Skeletal muscle tissue (tissue), 4 donors: ENCODE results near the gene TRAPPC12. TPM values are rescaled to one million over a fixed set of nuclear protein-coding genes. Genes with fewer than 3 reads are reported as not detected.
A peak's percentile ranks its signal among the peaks of the same experiment; 100 is the strongest.

Experiments used
- H3K27ac ChIP-seq: one replicate; pipeline ENCODE4 v1.7.0; 2013; ENCODE audit warnings: mild to moderate bottlenecking, low read depth, low read length, inconsistent platforms
- H3K27me3 ChIP-seq, 3 donors: one replicate each; pipeline ENCODE4 v1.7.0; 2013; ENCODE audit warnings: low read length in 3 of 3; ENCODE audit not compliant: control insufficient read depth in 3 of 3, insufficient read depth in 3 of 3
- H3K36me3 ChIP-seq, 3 donors: one replicate each; pipeline ENCODE4 v1.7.0; 2013; ENCODE audit warnings: low read length in 3 of 3; ENCODE audit not compliant: control insufficient read depth in 3 of 3, insufficient read depth in 3 of 3
- H3K4me1 ChIP-seq, 3 donors: one replicate each; pipeline ENCODE4 v1.7.0; 2013; ENCODE audit warnings: low read length in 3 of 3, mild to moderate bottlenecking in 3 of 3; ENCODE audit not compliant: control insufficient read depth in 3 of 3, insufficient read depth in 3 of 3
- H3K4me3 ChIP-seq, 3 donors: one replicate each; pipeline ENCODE4 v1.7.0; 2013; ENCODE audit warnings: low read length in 3 of 3
- H3K9ac ChIP-seq, 3 donors: one replicate each; pipeline ENCODE4 v1.7.0; 2013; ENCODE audit warnings: low read length in 3 of 3, mild to moderate bottlenecking in 3 of 3, moderate library complexity in 2 of 3, low read depth in 1 of 3
- H3K9me3 ChIP-seq, 3 donors: one replicate each; pipeline ENCODE4 v1.7.0; 2013; ENCODE audit warnings: low read length in 3 of 3; ENCODE audit not compliant: control insufficient read depth in 3 of 3
- total RNA-seq: library from RNA; depleted of rRNA; stranded (reverse); fragments of >200 nt; gene quantifications from one replicate; pipeline ENCODE4 v1.2.3, GENCODE V29; 2014
- donor health status: Osteomylitis.

TRAPPC12 gene
- total RNA-seq, 1 donor from 2014 or later: 50.6 TPM

GRCh38 chr2:3519255-3520205 is 140.0 kb downstream of the TRAPPC12 start, which contains the start of gene ADI1:
ADI1 (minus strand) TSS chr2:3519531; CDS start chr2:3519487, 44 bp downstream.
- peak within 1 kb of the TSS; percentile 90 to 96 (median 94) for H3K9ac ChIP-seq
- H3K36me3 ChIP-seq: no peaks in the 10 kb centered on the region
- peak within 1 kb of the TSS; percentile 89 to 94 (median 90) for H3K4me3 ChIP-seq
- peaks cover 23 to 35% (median 31%) of the 10 kb centered on the region in 3 donors for H3K4me1 ChIP-seq
- peak within 1 kb of the TSS; percentile 93 for H3K27ac ChIP-seq
- H3K27me3 ChIP-seq: no peaks in the 10 kb centered on the region
- H3K9me3 ChIP-seq: no peaks in the 10 kb centered on the region

GRCh38 chr2:3520591-3520990 is 141.1 kb downstream of the TRAPPC12 start:
- Histone ChIP-seq H3K4me3 (peak overlapping the region; percentile 8 to 90 (median 80)), H3K9me3 (no peaks in the 10 kb centered on the region), H3K9ac (peak overlapping the region in 1 of 3 donors; percentile 3), H3K36me3 (no peaks in the 10 kb centered on the region), H3K27me3 (no peaks in the 10 kb centered on the region), H3K27ac (no peak overlapping the region), H3K4me1 (peaks cover 31 to 46% (median 35%) of the 10 kb centered on the region in 3 donors)

- no peak overlapping the region for H3K4me3 ChIP-seq
- H3K9me3 ChIP-seq: no peaks in the 10 kb centered on the region
- H3K36me3 ChIP-seq: no peaks in the 10 kb centered on the region
- H3K27me3 ChIP-seq: no peaks in the 10 kb centered on the region
- H3K27ac ChIP-seq: no peak overlapping the region
- H3K4me1 ChIP-seq: peaks cover 29 to 42% (median 29%) of the 10 kb centered on the region in 3 donors
- H3K9ac ChIP-seq: no peak overlapping the region
These were observed 143.5 kb downstream of the TRAPPC12 start for GRCh38 chr2:3522961-3523421.

GRCh38 chr2:3523551-3524041 is 144.1 kb downstream of the TRAPPC12 start:
- H3K36me3 ChIP-seq: no peaks in the 10 kb centered on the region
- no peak overlapping the region for H3K27ac ChIP-seq
- no peaks in the 10 kb centered on the region for H3K9me3 ChIP-seq
- H3K9ac ChIP-seq: no peak overlapping the region
- H3K4me1 ChIP-seq: peaks cover 26 to 42% (median 27%) of the 10 kb centered on the region in 3 donors
- H3K27me3 ChIP-seq: no peaks in the 10 kb centered on the region
- no peak overlapping the region for H3K4me3 ChIP-seq

- Histone ChIP-seq H3K4me1 (peaks cover 7 to 18% (median 11%) of the 10 kb centered on the region in 3 donors), H3K9me3 (no peaks in the 10 kb centered on the region)
These were observed 147.4 kb downstream of the TRAPPC12 start for GRCh38 chr2:3526871-3527270.

GRCh38 chr2:3527886-3528785 is 148.6 kb downstream of the TRAPPC12 start:
- Histone ChIP-seq H3K27ac (no peak overlapping the region), H3K36me3 (peaks cover 0 to 7% (median 5%) of the 10 kb centered on the region in 3 donors), H3K9me3 (no peaks in the 10 kb centered on the region), H3K4me3 (no peak overlapping the region), H3K27me3 (no peaks in the 10 kb centered on the region), H3K9ac (no peak overlapping the region), H3K4me1 (peaks cover 7 to 18% (median 11%) of the 10 kb centered on the region in 3 donors)

More at GRCh38 chr2:3526871-3527270, 147.4 kb downstream of the TRAPPC12 start:
- no peak overlapping the region for H3K27ac ChIP-seq
- no peak overlapping the region for H3K9ac ChIP-seq
- H3K4me3 ChIP-seq: no peak overlapping the region
- no peaks in the 10 kb centered on the region for H3K36me3 ChIP-seq
- H3K27me3 ChIP-seq: no peaks in the 10 kb centered on the region

Other genes starting within 250 kb of the TRAPPC12 start
- 12.0 TPM for gene EIPR1, start 1.9 kb upstream of the TRAPPC12 start, total RNA-seq
- gene ADI1, start 139.8 kb downstream of the TRAPPC12 start, total RNA-seq: 38.1 TPM
- 14.6 TPM for gene RNASEH1, start 178.6 kb downstream of the TRAPPC12 start, total RNA-seq
- 2,490 TPM for gene RPS7, start 195.6 kb downstream of the TRAPPC12 start, total RNA-seq
- not detected for gene COLEC11, start 215.4 kb downstream of the TRAPPC12 start, total RNA-seq